HG02610 (cell line): ENCODE measurements around the gene PLPP6.
A peak's percentile ranks its signal among the peaks of the same experiment; 100 is the strongest.

Source experiments
- ATAC-seq: cut with Tn5 transposase; IDR thresholded peaks from one replicate; pipeline ENCODE4 v1.9.1; 2021; ENCODE audit warnings: mild to moderate bottlenecking, moderate library complexity; ENCODE audit not compliant: unreplicated experiment

The PLPP6 gene

DNA sequence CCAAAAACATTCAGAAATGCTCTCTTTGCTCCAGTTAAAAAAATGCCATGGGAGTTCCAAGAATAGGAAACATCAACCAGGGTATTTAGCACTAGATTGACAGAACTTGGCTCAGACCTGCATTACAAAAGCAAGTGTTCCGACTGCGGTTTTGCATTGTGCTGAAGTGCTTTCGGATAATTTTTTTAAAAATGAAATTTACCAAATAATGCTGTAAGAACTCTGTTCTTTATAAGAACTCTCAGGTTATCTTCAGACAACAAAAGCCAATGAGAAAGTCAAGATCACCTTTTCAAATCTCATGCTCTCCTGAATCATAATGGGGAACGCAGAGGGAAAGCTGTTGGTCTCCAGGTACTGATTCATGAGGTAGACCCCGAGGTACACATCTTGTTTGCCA lies 483 bp upstream of the PLPP6 start:
- ATAC-seq, result no peak

DNA sequence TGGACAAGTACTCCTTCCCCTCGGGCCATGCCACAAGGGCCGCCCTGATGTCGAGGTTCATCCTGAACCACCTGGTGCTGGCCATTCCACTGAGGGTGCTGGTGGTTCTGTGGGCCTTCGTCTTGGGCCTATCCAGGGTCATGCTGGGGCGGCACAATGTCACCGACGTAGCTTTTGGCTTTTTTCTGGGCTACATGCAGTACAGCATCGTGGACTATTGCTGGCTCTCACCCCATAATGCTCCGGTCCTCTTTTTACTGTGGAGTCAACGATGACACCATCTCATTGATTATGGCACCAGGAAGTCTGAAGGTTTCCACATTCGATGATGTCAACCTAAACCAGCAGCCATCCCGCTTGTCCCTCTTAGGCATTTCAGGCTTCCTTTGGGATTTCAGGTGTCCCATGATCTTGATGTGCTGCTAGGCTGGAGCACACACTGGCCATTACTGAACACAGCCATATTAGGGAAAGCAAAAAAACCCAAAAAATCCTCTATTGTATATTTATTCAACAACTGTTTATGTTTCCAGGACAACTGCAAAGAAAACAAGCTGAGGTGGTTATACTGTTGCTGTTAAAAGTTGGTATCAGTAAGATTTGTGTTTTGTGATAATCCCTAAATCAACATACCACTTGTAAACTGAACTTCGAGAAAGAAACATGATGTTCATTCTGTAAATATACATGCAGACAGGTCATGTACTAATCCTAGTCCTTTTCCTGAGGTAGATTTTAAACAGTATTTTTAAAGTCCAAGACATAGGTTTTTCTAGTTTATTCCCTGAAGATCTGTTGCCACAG lies 1.1 kb downstream of the PLPP6 start:
- no peak for ATAC-seq

DNA sequence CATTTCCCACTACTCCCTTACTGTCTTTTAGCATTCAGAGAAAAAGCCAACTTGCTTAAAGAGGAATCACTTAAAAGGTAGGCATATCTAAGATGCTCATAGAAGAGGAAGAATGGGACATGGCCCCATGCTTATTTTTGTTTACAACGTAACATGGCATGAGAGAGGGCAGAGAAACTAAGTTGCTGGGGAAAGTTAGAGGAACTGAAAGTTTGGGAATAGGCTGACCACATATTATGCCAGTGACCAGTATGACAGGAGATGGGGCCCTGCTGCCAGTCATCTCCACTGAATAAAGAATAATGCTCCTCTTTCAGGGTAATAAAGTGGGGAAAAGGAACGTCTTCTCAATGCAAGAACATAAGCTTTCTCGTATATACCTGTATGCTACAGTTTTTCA lies 1.9 kb downstream of the PLPP6 start:
- ATAC-seq, result no peak

GRCh38 chr9:4665357-4665756 lies 3.3 kb downstream of the PLPP6 start:
- ATAC-seq, result no peak

GRCh38 chr9:4666042-4666699 lies 4.1 kb downstream of the PLPP6 start, which contains the start of gene SPATA6L:
Gene SPATA6L (minus strand): TSS chr9:4666480. CDS start chr9:4666250, 230 bp downstream.
- no peak for ATAC-seq

GRCh38 chr9:4667681-4668080 lies 5.6 kb downstream of the PLPP6 start:
- no peak for ATAC-seq

DNA sequence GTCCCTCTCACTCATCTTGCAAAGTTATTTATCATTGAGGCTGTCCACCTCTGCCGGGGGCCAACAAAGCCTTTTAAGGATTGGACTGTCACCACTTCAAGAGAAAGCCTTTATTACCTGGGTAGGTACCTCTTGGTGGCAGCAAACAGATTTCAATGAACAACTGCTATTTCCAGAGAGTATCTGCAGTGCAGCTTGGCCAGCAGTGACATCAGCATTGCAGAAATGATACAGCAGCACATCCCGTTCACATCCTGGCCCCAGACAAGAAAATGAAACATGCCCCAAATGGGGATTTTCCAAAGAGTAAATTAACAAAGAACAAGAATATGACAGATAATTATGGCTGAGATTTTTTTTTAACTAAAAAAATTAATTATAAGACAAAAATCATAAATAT lies 6.5 kb downstream of the PLPP6 start:
- peak; percentile 38 for ATAC-seq

DNA sequence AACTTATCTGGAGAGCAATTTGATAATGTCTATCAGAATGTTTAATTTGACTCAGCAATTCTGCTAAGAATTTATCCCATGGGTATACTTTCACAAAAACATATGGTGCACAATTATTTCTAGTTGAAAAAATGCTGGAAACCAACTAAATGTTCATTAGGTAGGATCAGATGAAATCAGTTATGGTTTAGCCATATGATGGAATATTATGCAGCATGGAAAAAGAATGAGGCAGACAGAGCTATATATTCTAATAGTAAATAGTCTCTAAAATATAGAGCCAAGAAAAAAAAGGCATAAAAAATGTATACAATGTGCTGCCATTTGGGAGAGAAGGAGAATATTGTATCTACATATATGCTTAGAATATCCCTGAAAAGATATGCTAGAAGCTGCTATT lies 7.8 kb downstream of the PLPP6 start:
- ATAC-seq, result no peak

- ATAC-seq, result no peak
Measured at GRCh38 chr9:4670591-4670990, 8.5 kb downstream of the PLPP6 start.

DNA sequence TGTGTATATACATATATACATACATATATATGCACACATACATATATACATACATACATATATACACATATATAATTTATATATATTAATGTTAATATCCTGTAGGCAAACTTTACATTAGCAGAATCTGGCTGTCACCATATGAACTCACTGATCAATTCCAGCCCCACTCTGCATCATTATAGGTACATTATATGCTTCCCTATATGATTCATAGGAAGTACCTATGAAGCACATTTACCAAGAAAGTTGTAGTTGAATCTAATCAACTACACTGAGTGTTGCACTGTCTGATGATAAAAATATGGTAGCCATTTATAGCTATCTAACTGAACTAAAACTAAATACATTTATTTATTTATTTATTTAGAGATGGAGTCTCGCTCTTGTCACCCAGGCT lies 9.6 kb downstream of the PLPP6 start:
- ATAC-seq, result no peak

DNA sequence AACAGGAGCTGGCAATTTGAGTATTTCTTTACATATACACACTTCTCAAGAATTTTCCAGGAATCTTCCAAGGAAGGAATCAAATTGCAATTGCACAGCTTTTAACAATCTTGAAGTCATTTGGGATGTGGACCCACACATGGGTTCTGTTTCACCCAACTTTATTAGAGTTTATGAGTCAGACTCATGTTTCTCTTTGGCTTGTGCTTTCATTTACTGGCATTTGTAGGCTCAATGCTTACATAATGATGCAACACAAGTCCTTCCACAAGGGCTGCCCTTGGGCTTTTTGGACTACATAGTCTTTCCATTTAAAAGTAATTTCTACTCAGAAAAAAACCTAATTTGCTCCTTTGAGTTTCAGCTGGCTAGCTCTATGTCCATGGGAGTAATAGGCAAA lies 12.7 kb downstream of the PLPP6 start:
- ATAC-seq, result no peak

GRCh38 chr9:4677392-4677791 lies 15.3 kb downstream of the PLPP6 start:
- ATAC-seq, result no peak

DNA sequence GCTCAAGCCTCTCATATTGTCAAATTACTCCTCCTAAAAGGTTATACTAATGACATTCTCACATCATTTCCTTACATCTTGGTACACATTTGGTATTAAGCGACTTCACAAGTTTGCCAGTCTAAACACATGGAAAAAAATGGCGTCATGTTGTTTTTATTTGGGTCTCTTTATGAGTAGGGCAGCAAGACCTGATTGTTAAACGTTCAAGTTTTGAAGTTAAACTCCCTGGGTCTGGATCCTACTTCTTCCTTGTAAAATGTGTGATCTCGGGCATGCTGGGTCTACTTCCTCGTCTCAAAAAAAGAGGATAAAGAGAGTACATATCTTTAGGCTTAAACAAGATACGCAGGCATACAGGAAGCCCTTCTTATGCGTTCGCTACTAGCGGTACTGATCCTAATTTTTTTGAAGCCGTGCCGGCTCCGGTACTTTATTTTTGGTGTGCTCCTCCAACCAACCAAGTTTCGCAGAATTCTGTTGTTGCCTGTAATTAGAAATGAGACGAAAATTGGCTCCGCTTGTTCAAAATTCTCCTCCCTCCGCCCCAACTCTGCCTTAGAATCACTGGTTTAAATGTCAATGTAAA lies 16.7 kb downstream of the PLPP6 start:
- peak; percentile 10 for ATAC-seq

DNA sequence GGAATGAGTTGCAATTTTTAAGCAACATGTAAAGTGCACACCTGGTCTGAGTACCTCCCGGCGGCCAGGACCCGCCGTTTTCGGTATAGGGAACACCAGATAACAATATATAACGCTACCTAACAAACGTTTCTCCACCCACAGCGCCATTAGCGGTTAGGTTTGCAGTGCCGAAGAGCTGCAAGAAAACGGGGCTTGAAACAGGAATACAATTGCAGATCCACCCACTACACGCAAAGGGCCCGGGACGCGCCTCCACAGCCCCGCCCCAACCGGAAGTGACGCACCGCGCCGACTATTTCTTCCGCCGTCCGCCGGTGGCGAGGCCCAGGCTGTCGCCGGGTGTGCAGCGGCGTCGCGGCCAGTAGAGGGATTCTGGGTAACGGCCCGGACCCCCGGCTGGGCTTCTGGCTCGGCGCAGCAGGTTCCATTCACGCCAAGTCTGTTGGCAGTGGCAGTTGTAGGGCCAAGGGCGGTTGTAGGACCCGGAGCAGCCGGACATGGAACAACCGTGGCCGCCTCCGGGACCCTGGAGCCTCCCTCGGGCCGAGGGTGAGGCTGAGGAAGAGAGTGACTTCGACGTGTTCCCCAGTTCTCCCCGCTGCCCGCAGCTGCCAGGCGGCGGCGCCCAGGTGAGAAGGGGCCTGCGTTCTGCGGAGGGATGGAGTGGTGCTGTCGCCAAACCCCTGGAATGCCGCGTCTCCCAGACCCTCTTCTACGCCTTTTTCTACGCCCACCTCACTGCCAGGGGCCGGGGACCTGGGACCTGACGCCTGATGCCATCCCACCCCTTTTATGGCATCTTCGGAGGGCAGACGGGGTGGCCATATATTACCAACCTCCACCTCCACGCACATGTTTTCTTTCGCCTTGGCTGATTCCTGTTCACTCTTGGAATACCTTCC lies 17.4 kb downstream of the PLPP6 start, which contains the start of gene CDC37L1:
TSS of gene CDC37L1 (plus strand) at position 302 of the 905 bp plus-strand sequence. CDS start at position 501, 199 bp downstream.
- peak; percentile 97 for ATAC-seq

- no peak for ATAC-seq
Measured at GRCh38 chr9:4680173-4680525, 18.1 kb downstream of the PLPP6 start.

DNA sequence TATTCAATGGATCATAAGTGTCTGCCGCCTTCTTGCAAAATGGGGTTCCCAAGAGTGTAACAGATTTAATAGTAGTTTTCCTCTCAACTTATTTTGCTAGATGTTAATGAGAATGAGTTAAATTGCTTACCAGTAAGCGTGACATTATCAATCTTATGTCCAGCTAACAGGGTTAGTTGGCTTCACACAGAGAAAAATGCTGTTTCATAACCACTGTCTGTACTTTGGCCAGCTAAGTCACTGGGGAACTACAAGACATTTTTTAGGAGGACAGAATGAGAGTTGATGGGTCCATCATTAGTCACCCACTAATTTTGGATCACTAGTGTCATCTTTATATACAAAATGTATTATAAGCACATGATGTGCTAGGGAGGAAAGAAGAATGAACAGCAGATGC lies 18.7 kb downstream of the PLPP6 start:
- no peak for ATAC-seq

DNA sequence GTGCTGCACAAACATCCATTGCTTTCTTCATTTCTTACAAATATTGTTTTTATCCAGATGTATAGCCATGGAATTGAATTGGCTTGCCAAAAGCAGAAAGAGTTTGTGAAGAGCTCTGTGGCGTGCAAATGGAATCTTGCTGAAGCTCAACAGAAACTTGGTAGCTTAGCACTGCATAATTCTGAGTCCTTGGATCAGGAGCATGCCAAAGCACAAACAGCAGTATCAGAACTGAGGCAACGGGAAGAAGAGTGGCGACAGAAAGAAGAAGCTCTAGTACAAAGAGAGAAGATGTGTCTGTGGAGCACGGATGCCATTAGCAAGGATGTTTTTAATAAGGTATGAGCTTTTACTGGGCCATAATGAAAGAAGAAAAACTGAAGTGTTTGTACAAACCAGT lies 22.7 kb downstream of the PLPP6 start:
- ATAC-seq, result no peak

DNA sequence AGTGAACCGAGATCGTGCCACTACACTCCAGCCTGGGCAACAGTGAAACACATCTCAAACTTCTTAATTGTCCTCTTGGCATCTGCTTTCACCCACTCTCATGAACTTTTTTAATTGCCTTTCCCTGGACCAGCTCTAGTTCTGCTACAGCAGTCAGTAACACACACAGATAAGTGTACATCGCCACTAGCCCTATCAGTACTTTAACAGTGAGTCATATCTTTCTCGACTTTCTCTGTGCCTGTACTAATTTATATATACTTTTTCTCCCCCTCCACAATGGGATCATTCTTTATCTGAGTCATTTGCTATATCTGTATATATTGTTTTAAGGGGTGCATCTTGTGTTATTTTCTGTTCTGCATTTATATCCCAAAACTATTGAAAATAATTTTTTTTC lies 24.0 kb downstream of the PLPP6 start:
- ATAC-seq, result no peak

GRCh38 chr9:4686584-4686983 lies 24.5 kb downstream of the PLPP6 start:
- ATAC-seq, result no peak

DNA sequence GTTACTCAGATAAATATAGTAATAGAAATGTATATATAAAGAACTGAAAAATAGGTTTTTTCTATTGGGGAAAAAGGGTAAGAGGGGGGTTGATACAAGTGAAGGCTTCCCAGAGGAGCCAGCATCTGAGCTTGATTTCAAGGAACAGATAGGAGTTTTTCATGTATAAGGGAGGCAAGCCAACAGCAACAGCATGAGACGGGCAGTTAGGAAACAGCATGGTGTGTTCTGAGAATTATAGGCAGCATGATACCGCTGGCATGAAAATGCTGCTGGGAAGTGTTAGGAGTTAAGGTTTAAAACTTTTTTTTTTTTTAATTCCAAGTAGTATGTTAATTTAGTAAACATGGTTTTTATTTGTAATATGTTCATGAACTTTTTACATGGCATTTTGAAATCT lies 26.9 kb downstream of the PLPP6 start:
- ATAC-seq, result no peak

GRCh38 chr9:4689687-4690104 lies 27.6 kb downstream of the PLPP6 start:
- ATAC-seq, result peak; percentile 76
